GM23338 (cell line): ENCODE results near the gene AP5S1. TPM values are rescaled to one million over a fixed set of nuclear protein-coding genes. Genes with fewer than 3 reads are reported as not detected.
"Not testable (repeated sequence)": the region's sequence is repeated elsewhere in the genome, so short reads cannot be mapped to it uniquely, and the experiment has no call there.

ENCODE experiments used
- ATAC-seq: fragments of 200-7000 bp; cut with Tn5 transposase; 3 replicates; pipeline ENCODE4 v1.9.1; 2020
- DNase-seq: peaks from one replicate; pipeline ENCODE4 v3.0.0-alpha.2; 2015; ENCODE audit warnings: low spot score
- H2AFZ ChIP-seq: fragments of 200-600 bp; sonication (generic); 2 replicates; pipeline ENCODE4 v1.8.0; 2016; ENCODE audit warnings: antibody characterized with exemption, mild to moderate bottlenecking, moderate library complexity
- H3F3A ChIP-seq: fragments of 200-600 bp; sonication (generic); replicated peaks from 2 replicates; pipeline ENCODE4 v1.8.0; 2017; ENCODE audit warnings: antibody characterized with exemption, mixed run types, low read depth
- H3K27ac ChIP-seq: fragments of 200-600 bp; sonication (generic); 2 replicates; pipeline ENCODE4 v1.6.1; 2016; ENCODE audit warnings: low read depth
- H3K27me3 ChIP-seq: fragments of 200-600 bp; sonication (generic); 2 replicates; pipeline ENCODE4 v1.8.0; 2016; ENCODE audit warnings: mild to moderate bottlenecking, mixed run types, moderate library complexity; ENCODE audit not compliant: insufficient read depth
- H3K36me3 ChIP-seq: fragments of 200-600 bp; sonication (generic); 2 replicates; pipeline ENCODE4 v1.8.0; 2016; ENCODE audit warnings: mild to moderate bottlenecking; ENCODE audit not compliant: insufficient read depth
- H3K4me1 ChIP-seq: fragments of 200-600 bp; sonication (generic); 2 replicates; pipeline ENCODE4 v1.8.0; 2016; ENCODE audit warnings: mild to moderate bottlenecking, moderate library complexity; ENCODE audit not compliant: insufficient read depth
- H3K4me2 ChIP-seq: fragments of 200-600 bp; sonication (generic); 2 replicates; pipeline ENCODE4 v1.7.1; 2017; ENCODE audit warnings: mixed run types
- H3K4me3 ChIP-seq: fragments of 200-600 bp; sonication (generic); 2 replicates; pipeline ENCODE4 v1.6.1; 2016; ENCODE audit warnings: mixed run types
- H3K79me2 ChIP-seq: fragments of 200-600 bp; sonication (generic); replicated peaks from 2 replicates; pipeline ENCODE4 v1.8.0; 2017; ENCODE audit warnings: mild to moderate bottlenecking; ENCODE audit not compliant: insufficient read depth
- H3K9me2 ChIP-seq: fragments of 200-600 bp; sonication (generic); 2 replicates; pipeline ENCODE4 v1.8.0; 2017; ENCODE audit not compliant: insufficient read depth
- H4K20me1 ChIP-seq: fragments of 200-600 bp; sonication (generic); replicated peaks from 2 replicates; pipeline ENCODE4 v1.8.0; 2017; ENCODE audit warnings: mild to moderate bottlenecking; ENCODE audit not compliant: insufficient read depth
- H3K27ac Mint-ChIP-seq: 2 replicates; pipeline ENCODE4 v1.8.0; 2020; ENCODE audit warnings: inconsistent platforms, mild to moderate bottlenecking, moderate library complexity, mixed read lengths
- H3K27me3 Mint-ChIP-seq: 3 replicates; pipeline ENCODE4 v1.8.0; 2022; ENCODE audit warnings: low read depth, mild to moderate bottlenecking, moderate library complexity, mixed read lengths, inconsistent platforms; ENCODE audit not compliant: insufficient read depth, poor library complexity
- H3K36me3 Mint-ChIP-seq: 3 replicates; pipeline ENCODE4 v1.8.0; 2021; ENCODE audit warnings: low read depth, mild to moderate bottlenecking, inconsistent platforms, moderate library complexity, mixed read lengths
- H3K4me1 Mint-ChIP-seq: 3 replicates; pipeline ENCODE4 v1.8.0; 2020; ENCODE audit warnings: mild to moderate bottlenecking, inconsistent platforms, mixed read lengths
- H3K4me3 Mint-ChIP-seq: 3 replicates; pipeline ENCODE4 v1.8.0; 2021; ENCODE audit warnings: moderate library complexity, mild to moderate bottlenecking, inconsistent platforms, mixed read lengths
- H3K9me3 Mint-ChIP-seq: 3 replicates; pipeline ENCODE4 v1.8.0; 2020; ENCODE audit warnings: moderate library complexity, mild to moderate bottlenecking, inconsistent platforms, mixed read lengths
- CREB1 ChIP-seq: fragments of 250-450 bp; sonication (Bioruptor Pico); IDR thresholded peaks from 2 replicates; pipeline ENCODE4 v1.5.0; 2020; ENCODE audit warnings: low read depth, mild to moderate bottlenecking, moderate library complexity
- CTCF ChIP-seq, 2 experiments: fragments of 200-600 bp in 1 of 2; sonication (generic) in 1 of 2; conservative IDR thresholded peaks; 2 replicates each; pipeline versions ENCODE4 v1.5.1 to v1.6.1; 2016 to 2017; ENCODE audit warnings: antibody characterized with exemption in 2 of 2, low read depth in 2 of 2, mild to moderate bottlenecking in 2 of 2, moderate library complexity in 1 of 2
- ETS1 ChIP-seq: IDR thresholded peaks from 2 replicates; pipeline ENCODE4 v1.6.1; 2016; ENCODE audit warnings: antibody characterized with exemption
- EZH2 ChIP-seq: fragments of 200-600 bp; sonication (generic); IDR thresholded peaks from one replicate; pipeline ENCODE4 v1.8.0; 2017; ENCODE audit warnings: antibody characterized with exemption, mild to moderate bottlenecking, low read depth; ENCODE audit not compliant: unreplicated experiment
- EZH2phosphoT487 ChIP-seq: fragments of 200-600 bp; sonication (generic); IDR thresholded peaks from one replicate; pipeline ENCODE4 v1.8.1; 2018; ENCODE audit warnings: antibody characterized with exemption; ENCODE audit not compliant: unreplicated experiment
- NANOG ChIP-seq: IDR thresholded peaks from 2 replicates; pipeline ENCODE4 v1.6.1; 2016; ENCODE audit warnings: antibody characterized with exemption, borderline replicate concordance
- POLR2AphosphoS5 ChIP-seq: IDR thresholded peaks from 2 replicates; pipeline ENCODE4 v1.6.1; 2016; ENCODE audit warnings: antibody characterized with exemption, low read depth
- STAT1 ChIP-seq: IDR thresholded peaks from one replicate; pipeline ENCODE4 v1.6.1; 2016; ENCODE audit warnings: antibody characterized with exemption; ENCODE audit not compliant: unreplicated experiment
- ZNF331 ChIP-seq: fragments of 250-450 bp; sonication (Bioruptor Pico); IDR thresholded peaks from 2 replicates; pipeline ENCODE4 v1.5.0; 2020; ENCODE audit warnings: low read depth, mild to moderate bottlenecking, moderate library complexity
- polyA plus RNA-seq: library from polyadenylated mRNA; unstranded; fragments of >200 nt; fragmentation: Nextera tagmentation; extraction: Ambion mirVana; gene quantifications from 2 replicates; pipeline ENCODE4 v1.2.1, GENCODE V29; 2016
- total RNA-seq: library from RNA; depleted of rRNA; stranded (reverse); fragments of >200 nt; shearing (Covaris generic); gene quantifications from 2 replicates; pipeline ENCODE4 v1.2.3, GENCODE V29; 2014
- TF ChIP-seq, protein P1 (sequence below): IDR thresholded peaks from one replicate; pipeline ENCODE4 v1.6.1; 2018; ENCODE audit warnings: antibody characterized with exemption; ENCODE audit not compliant: unreplicated experiment

The AP5S1 gene
- total and polyA plus RNA-seq, 2 experiments from 2014 or later, result 1.8 to 2.8 TPM

GRCh38 chr20:3843490-3843889, 23.1 kb downstream of the AP5S1 start (continued):
- TF ChIP-seq CTCF (conservative IDR thresholded peaks at IDR 0.05; ENCODE audit: low read depth in 2 of 2), result no peak
- TF ChIP-seq EZH2phosphoT487, result no peak
- no peak for TF ChIP-seq POLR2AphosphoS5
- no peak for TF ChIP-seq NANOG
- TF ChIP-seq, protein P1, sequence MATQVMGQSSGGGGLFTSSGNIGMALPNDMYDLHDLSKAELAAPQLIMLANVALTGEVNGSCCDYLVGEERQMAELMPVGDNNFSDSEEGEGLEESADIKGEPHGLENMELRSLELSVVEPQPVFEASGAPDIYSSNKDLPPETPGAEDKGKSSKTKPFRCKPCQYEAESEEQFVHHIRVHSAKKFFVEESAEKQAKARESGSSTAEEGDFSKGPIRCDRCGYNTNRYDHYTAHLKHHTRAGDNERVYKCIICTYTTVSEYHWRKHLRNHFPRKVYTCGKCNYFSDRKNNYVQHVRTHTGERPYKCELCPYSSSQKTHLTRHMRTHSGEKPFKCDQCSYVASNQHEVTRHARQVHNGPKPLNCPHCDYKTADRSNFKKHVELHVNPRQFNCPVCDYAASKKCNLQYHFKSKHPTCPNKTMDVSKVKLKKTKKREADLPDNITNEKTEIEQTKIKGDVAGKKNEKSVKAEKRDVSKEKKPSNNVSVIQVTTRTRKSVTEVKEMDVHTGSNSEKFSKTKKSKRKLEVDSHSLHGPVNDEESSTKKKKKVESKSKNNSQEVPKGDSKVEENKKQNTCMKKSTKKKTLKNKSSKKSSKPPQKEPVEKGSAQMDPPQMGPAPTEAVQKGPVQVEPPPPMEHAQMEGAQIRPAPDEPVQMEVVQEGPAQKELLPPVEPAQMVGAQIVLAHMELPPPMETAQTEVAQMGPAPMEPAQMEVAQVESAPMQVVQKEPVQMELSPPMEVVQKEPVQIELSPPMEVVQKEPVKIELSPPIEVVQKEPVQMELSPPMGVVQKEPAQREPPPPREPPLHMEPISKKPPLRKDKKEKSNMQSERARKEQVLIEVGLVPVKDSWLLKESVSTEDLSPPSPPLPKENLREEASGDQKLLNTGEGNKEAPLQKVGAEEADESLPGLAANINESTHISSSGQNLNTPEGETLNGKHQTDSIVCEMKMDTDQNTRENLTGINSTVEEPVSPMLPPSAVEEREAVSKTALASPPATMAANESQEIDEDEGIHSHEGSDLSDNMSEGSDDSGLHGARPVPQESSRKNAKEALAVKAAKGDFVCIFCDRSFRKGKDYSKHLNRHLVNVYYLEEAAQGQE, result no peak
- no peak for TF ChIP-seq EZH2
- TF ChIP-seq ZNF331, result no peak
- no peak for TF ChIP-seq STAT1
- no peak for TF ChIP-seq ETS1
- no peak for TF ChIP-seq CREB1 (CRISPR knock-in tag)

- peaks cover 14% of the 10 kb centered on the region for H3K27me3 Mint-ChIP-seq
- not testable (repeated sequence) for H4K20me1 ChIP-seq, H3K9me2 ChIP-seq
Observed at GRCh38 chr20:3843990-3844619, 23.8 kb downstream of the AP5S1 start.

More at GRCh38 chr20:3843990-3844619, 23.8 kb downstream of the AP5S1 start:
- H3K36me3 ChIP-seq, H3K4me2 ChIP-seq, DNase-seq, H3K79me2 ChIP-seq, H3K27ac ChIP-seq, H3K27ac Mint-ChIP-seq, H3K4me3 Mint-ChIP-seq, H3K4me1 Mint-ChIP-seq, H2AFZ ChIP-seq, H3K27me3 ChIP-seq, H3K4me1 ChIP-seq, H3K9me3 Mint-ChIP-seq, H3K4me3 ChIP-seq, ATAC-seq, H3F3A ChIP-seq, H3K36me3 Mint-ChIP-seq: not testable (repeated sequence)
